HL-60 (cell line): ENCODE measurements around the gene WDR59.

Source experiments
- DNase-seq, 2 experiments: peaks; one replicate each; pipeline ENCODE4 v3.0.0-alpha.2; 2010 to 2020; ENCODE audit warnings: low read depth in 1 of 2, low spot score in 1 of 2
- H3K27ac ChIP-seq: fragments of 250-450 bp; sonication (Bioruptor Pico); replicated peaks from 2 replicates; pipeline ENCODE4 v1.5.1; 2020; ENCODE audit warnings: mild to moderate bottlenecking, moderate library complexity
- H3K27me3 ChIP-seq: fragments of 250-450 bp; sonication (Bioruptor Pico); 2 replicates; pipeline ENCODE4 v1.5.1; 2021; ENCODE audit warnings: mild to moderate bottlenecking, moderate library complexity; ENCODE audit not compliant: insufficient read depth, poor library complexity, severe bottlenecking
- H3K4me3 ChIP-seq: replicated peaks from 2 replicates; pipeline ENCODE4 v1.5.1; 2011; ENCODE audit warnings: mild to moderate bottlenecking, control low read depth, low read length; ENCODE audit not compliant: insufficient read depth
- CTCF ChIP-seq: IDR thresholded peaks from one replicate; pipeline ENCODE4 v1.5.1; 2011; ENCODE audit warnings: low read length, control low read depth, inconsistent platforms; ENCODE audit not compliant: insufficient read depth
- GABPA ChIP-seq: IDR thresholded peaks from 2 replicates; pipeline ENCODE4 v1.6.1; 2012; ENCODE audit warnings: low read depth
- POLR2AphosphoS5 ChIP-seq: IDR thresholded peaks from 2 replicates; pipeline ENCODE4 v1.6.1; 2012; ENCODE audit warnings: low read depth
- REST ChIP-seq: IDR thresholded peaks from 2 replicates; pipeline ENCODE4 v1.6.1; 2012; ENCODE audit warnings: low read depth; ENCODE audit not compliant: insufficient replicate concordance
- SPI1 ChIP-seq: IDR thresholded peaks from 2 replicates; pipeline ENCODE4 v1.6.1; 2012; ENCODE audit warnings: low read depth, mild to moderate bottlenecking, borderline replicate concordance

WDR59 gene

GRCh38 chr16:74951206-74951605 lies 33.7 kb downstream of the WDR59 start:
- TF ChIP-seq REST (no peak), GABPA (no peak), SPI1 (no peak), CTCF (no peak), POLR2AphosphoS5 (no peak)
- H3K27me3 ChIP-seq: no peaks in the 10 kb centered on the region
- DNase-seq: no peak
- no peak overlapping the region for H3K4me3 ChIP-seq
- no peak overlapping the region for H3K27ac ChIP-seq

GRCh38 chr16:74950511-74950910 lies 34.4 kb downstream of the WDR59 start:
- Histone ChIP-seq H3K4me3 (no peak overlapping the region), H3K27ac (no peak overlapping the region), H3K27me3 (no peaks in the 10 kb centered on the region)
- DNase-seq: no peak
- TF ChIP-seq POLR2AphosphoS5 (no peak), GABPA (no peak)

GRCh38 chr16:74949309-74949708 lies 35.6 kb downstream of the WDR59 start:
- no peak for DNase-seq
- TF ChIP-seq GABPA: no peak
- TF ChIP-seq REST: no peak
- no peak for TF ChIP-seq CTCF
- TF ChIP-seq POLR2AphosphoS5: no peak
- no peak for TF ChIP-seq SPI1
- Histone ChIP-seq H3K27ac (no peak overlapping the region), H3K4me3 (no peak overlapping the region), H3K27me3 (no peaks in the 10 kb centered on the region)

- Histone ChIP-seq H3K4me3 (no peak overlapping the region), H3K27me3 (no peaks in the 10 kb centered on the region), H3K27ac (no peak overlapping the region)
- no peak for DNase-seq
- TF ChIP-seq REST (no peak), CTCF (no peak), POLR2AphosphoS5 (no peak), SPI1 (no peak), GABPA (no peak)
These were observed 40.5 kb downstream of the WDR59 start for GRCh38 chr16:74944466-74944865.
